GM12878 (cell line): Measurements from ENCODE around the gene SRRM3. TPM values are rescaled to one million over a fixed set of nuclear protein-coding genes. Genes with fewer than 3 reads are reported as not detected.

Experiments used
- ASH2L ChIP-seq: fragments of 300-600, 200-600 bp; sonication (generic); IDR thresholded peaks from 2 replicates; pipeline ENCODE4 v1.6.1; 2017; ENCODE audit warnings: low read depth, mild to moderate bottlenecking, borderline replicate concordance
- CBFB ChIP-seq: IDR thresholded peaks from 2 replicates; pipeline ENCODE4 v1.6.1; 2016; ENCODE audit warnings: antibody characterized with exemption, low read depth
- E2F4 ChIP-seq: IDR thresholded peaks from 2 replicates; pipeline ENCODE4 v1.6.1; 2012; ENCODE audit warnings: low read depth, low read length, improper control_type of control experiment
- ESRRA ChIP-seq: IDR thresholded peaks from 2 replicates; pipeline ENCODE4 v1.6.1; 2012; ENCODE audit warnings: mild to moderate bottlenecking, low read length, improper control_type of control experiment
- ETV6 ChIP-seq, 2 experiments: fragments of 450-650 bp in 1 of 2; IDR thresholded peaks in 1 of 2; conservative IDR thresholded peaks in 1 of 2; 2 replicates each; pipeline ENCODE4 v1.6.1; 2014; ENCODE audit warnings: antibody characterized with exemption in 1 of 2, borderline replicate concordance in 1 of 2, low read depth in 1 of 2, mild to moderate bottlenecking in 1 of 2, moderate library complexity in 1 of 2
- HDAC6 ChIP-seq: fragments of 200-600 bp; sonication (generic); IDR thresholded peaks from one replicate; pipeline ENCODE4 v1.8.0; 2017; ENCODE audit warnings: antibody characterized with exemption; ENCODE audit not compliant: unreplicated experiment
- POLR2A ChIP-seq: IDR thresholded peaks from 2 replicates; pipeline ENCODE4 v1.6.1; 2011; ENCODE audit warnings: low read depth, mild to moderate bottlenecking, low read length
- SIX5 ChIP-seq: IDR thresholded peaks from 2 replicates; pipeline ENCODE4 v1.6.1; 2011; ENCODE audit warnings: mild to moderate bottlenecking, low read depth, low read length, moderate library complexity; ENCODE audit not compliant: severe bottlenecking
- SP1 ChIP-seq: IDR thresholded peaks from one replicate; pipeline ENCODE4 v1.6.1; 2011; ENCODE audit warnings: low read depth, low read length
- SPI1 ChIP-seq: IDR thresholded peaks from 2 replicates; pipeline ENCODE4 v1.6.1; 2011; ENCODE audit warnings: low read depth, mild to moderate bottlenecking, low read length, moderate library complexity, borderline replicate concordance; ENCODE audit not compliant: insufficient read depth
- SUPT20H ChIP-seq: IDR thresholded peaks from 2 replicates; pipeline ENCODE4 v1.6.1; 2011; ENCODE audit warnings: low read depth, mild to moderate bottlenecking, low read length, moderate library complexity, borderline replicate concordance; ENCODE audit not compliant: control insufficient read depth
- TAF1 ChIP-seq: IDR thresholded peaks from 2 replicates; pipeline ENCODE4 v1.6.1; 2011; ENCODE audit warnings: mild to moderate bottlenecking, low read depth, low read length, borderline replicate concordance
- TCF12 ChIP-seq: IDR thresholded peaks from 2 replicates; pipeline ENCODE4 v1.6.1; 2011; ENCODE audit warnings: low read depth, mild to moderate bottlenecking, low read length
- ZSCAN29 ChIP-seq: fragments of 450-650 bp; IDR thresholded peaks from 2 replicates; pipeline ENCODE4 v1.6.1; 2017; ENCODE audit warnings: mild to moderate bottlenecking, moderate library complexity
- polyA plus RNA-seq, 11 experiments: library from polyadenylated mRNA; depleted of rRNA in 4 of 11; unstranded in 6 of 11; stranded (reverse) in 5 of 11; fragments of >200 nt; fragmentation: Nextera tagmentation in 4 of 11; fragmentation: Illumina TruSeq in 1 of 11; extraction: Ambion mirVana in 4 of 11; extraction: Trizol in 1 of 11; gene quantifications; 1 replicate in 1 of 11; 2 replicates in 10 of 11; pipeline versions ENCODE4 v1.2.1 to v1.2.3, GENCODE V29; 2011 to 2016; ENCODE audit warnings: inconsistent platforms in 2 of 11, missing spikeins in 2 of 11, low read depth in 1 of 11
- total RNA-seq, 4 experiments: library from RNA; depleted of rRNA in 3 of 4; stranded (reverse); fragments of >200 nt in 3 of 4; fragmentation: Illumina TruSeq in 1 of 4; extraction: Trizol in 1 of 4; gene quantifications; 2 replicates each; pipeline versions ENCODE4 v1.2.1 to v1.2.3, GENCODE V29; 2013 to 2021

The SRRM3 gene
- total and polyA plus RNA-seq, 10 of the 15 experiments (the other 5 are each of a cell fraction or from before 2014, with no cell fraction given): 0.03 to 0.15 (median 0.05) TPM; not detected in 6

- TF ChIP-seq TCF12 (no peak), ZSCAN29 (no peak), TAF1 (no peak), CBFB (no peak), SUPT20H (no peak), ETV6 (conservative IDR thresholded peaks at IDR 0.05 in 1 of 2, IDR thresholded peaks at IDR 0.05 in 1 of 2; ENCODE audit: borderline replicate concordance in 1 of 2, low read depth in 1 of 2) (no peak), POLR2A (peak; percentile 43; the same call in 1 of the 2 replicates), E2F4 (no peak), SIX5 (no peak), HDAC6 (no peak), ASH2L (no peak), SP1 (peak; percentile 41), ESRRA (no peak), SPI1 (no peak)
- TF ChIP-seq, all 136 proteins: peak for 10
These were observed 35.1 kb upstream of the SRRM3 start (continued) for GRCh38 chr7:76166404-76167255.
